ENCODE measurements around the gene MAP3K6. TPM values are rescaled to one million over a fixed set of nuclear protein-coding genes. Genes with fewer than 3 reads are reported as not detected.

Gene MAP3K6
- 6.8 to 9.6 TPM (median 9.2 TPM) in 5 replicates for total RNA-seq (2022; extraction: Qiagen RNA extraction; ENCODE audit: low read depth)

GRCh38 chr1:27366411-27367159 is at the start of gene MAP3K6:
Gene MAP3K6 (minus strand): TSS chr1:27366961. CDS start chr1:27366597, 364 bp downstream.

GRCh38 chr1:27392096-27392777 is 25.5 kb upstream of the MAP3K6 start, which contains the start of gene GPR3:
Gene GPR3 (plus strand): TSS chr1:27392622. CDS start chr1:27393799, 1,177 bp downstream.

GRCh38 chr1:27383039-27383605 is 16.4 kb upstream of the MAP3K6 start, which contains the start of gene CD164L2:
Gene CD164L2 (minus strand): TSS chr1:27383333. CDS start chr1:27383239, 94 bp downstream.

GRCh38 chr1:27374362-27375086 is 7.8 kb upstream of the MAP3K6 start, which contains the start of gene FCN3:
Gene FCN3 (minus strand): TSS chr1:27374824. CDS start chr1:27374818, 6 bp downstream.

GRCh38 chr1:27341525-27342252 is 25.1 kb downstream of the MAP3K6 start, which contains the start of gene SYTL1:
Gene SYTL1 (plus strand): TSS chr1:27342022. CDS start chr1:27345335, 3,313 bp downstream.

GRCh38 chr1:27321813-27322568 is 44.8 kb downstream of the MAP3K6 start, which contains the start of gene TMEM222:
Gene TMEM222 (plus strand): TSS chr1:27322163. CDS start chr1:27322198, 35 bp downstream.

Other genes starting within 250 kb of the MAP3K6 start
- gene SLC9A1, start 211.8 kb downstream of the MAP3K6 start, total RNA-seq (2022; extraction: Qiagen RNA extraction; ENCODE audit: low read depth) = 11.5 to 13.9 TPM (median 12.0 TPM) in 5 replicates
- gene WDTC1, start 132.3 kb downstream of the MAP3K6 start, total RNA-seq (2022; extraction: Qiagen RNA extraction; ENCODE audit: low read depth) = 6.1 to 8.5 TPM (median 8.1 TPM) in 5 replicates
- 43.0 to 50.7 TPM (median 50.1 TPM) in 5 replicates for gene TMEM222, start 44.8 kb downstream of the MAP3K6 start, total RNA-seq (2022; extraction: Qiagen RNA extraction; ENCODE audit: low read depth)
- 0.12 to 0.66 TPM (median 0.50 TPM) in 5 replicates for gene SYTL1, start 24.9 kb downstream of the MAP3K6 start, total RNA-seq (2022; extraction: Qiagen RNA extraction; ENCODE audit: low read depth)
- not detected in 5 replicates for gene FCN3, start 7.9 kb upstream of the MAP3K6 start, total RNA-seq (2022; extraction: Qiagen RNA extraction; ENCODE audit: low read depth)
- not detected in 5 replicates for gene CD164L2, start 16.4 kb upstream of the MAP3K6 start, total RNA-seq (2022; extraction: Qiagen RNA extraction; ENCODE audit: low read depth)
- gene GPR3, start 25.7 kb upstream of the MAP3K6 start, total RNA-seq (2022; extraction: Qiagen RNA extraction; ENCODE audit: low read depth) = 1.6 to 2.3 TPM (median 1.8 TPM) in 5 replicates
- 40.1 to 52.5 TPM (median 48.7 TPM) in 5 replicates for gene WASF2, start 123.2 kb upstream of the MAP3K6 start, total RNA-seq (2022; extraction: Qiagen RNA extraction; ENCODE audit: low read depth)
- 11.8 to 17.4 TPM (median 16.8 TPM) in 5 replicates for gene AHDC1, start 237.2 kb upstream of the MAP3K6 start, total RNA-seq (2022; extraction: Qiagen RNA extraction; ENCODE audit: low read depth)

All from A549 treated with CpdA at 1 μM for 4 hours (cell line).